Stomach (tissue), 9 donors: ENCODE results near the gene SCML1. TPM values are rescaled to one million over a fixed set of nuclear protein-coding genes. Genes with fewer than 3 reads are reported as not detected.

Experiments used
- DNase-seq, 2 donors: peaks; one replicate each; pipeline versions ENCODE4 v3.0.0 to v3.0.0-alpha.2; 2013 to 2019
- H3K27ac ChIP-seq, 5 donors: fragments of 200-600 bp in 4 of 5; sonication (generic) in 4 of 5; one replicate each; pipeline ENCODE4 v1.5.1; 2013 to 2019; ENCODE audit warnings: mild to moderate bottlenecking in 1 of 5, moderate library complexity in 1 of 5
- H3K27me3 ChIP-seq, 3 donors: fragments of 200-600 bp; sonication (generic); one replicate each; pipeline ENCODE4 v1.5.1; 2017 to 2019; ENCODE audit warnings: mixed run types in 1 of 3
- H3K36me3 ChIP-seq, 4 donors: fragments of 200-600 bp; sonication (generic); 1 replicate in 3 of 4; 2 replicates in 1 of 4; pipeline ENCODE4 v1.5.1; 2016 to 2019
- H3K4me1 ChIP-seq, 4 donors: fragments of 200-600 bp; sonication (generic); one replicate each; pipeline ENCODE4 v1.5.1; 2016 to 2019
- H3K4me3 ChIP-seq, 4 donors: fragments of 200-600 bp; sonication (generic) in 3 of 4; one replicate each; pipeline ENCODE4 v1.5.1; 2016 to 2019; ENCODE audit warnings: mild to moderate bottlenecking in 1 of 4
- H3K9me3 ChIP-seq, 4 donors: fragments of 200-600 bp; sonication (generic); one replicate each; pipeline ENCODE4 v1.5.1; 2016 to 2019
- CTCF ChIP-seq, 7 experiments: fragments of 450-650 bp in 4 of 7; fragments of 200-600 bp in 3 of 7; sonication (generic) in 3 of 7; IDR thresholded peaks; one replicate each; pipeline ENCODE4 v1.5.1; 2016 to 2019; ENCODE audit warnings: antibody characterized with exemption in 7 of 7, control low read depth in 2 of 7, mild to moderate bottlenecking in 1 of 7
- EP300 ChIP-seq: sonication (generic); formaldehyde crosslinking; IDR thresholded peaks from one replicate; pipeline ENCODE4 v1.6.1; 2017; ENCODE audit warnings: antibody characterized with exemption
- POLR2A ChIP-seq, 4 donors: fragments of 450-650 bp; IDR thresholded peaks; one replicate each; pipeline ENCODE4 v1.6.1; 2016; ENCODE audit warnings: antibody characterized with exemption in 4 of 4, control low read depth in 2 of 4, mild to moderate bottlenecking in 1 of 4, moderate library complexity in 1 of 4
- POLR2AphosphoS5 ChIP-seq, 3 donors: sonication (generic); formaldehyde crosslinking; IDR thresholded peaks; one replicate each; pipeline ENCODE4 v1.6.1; 2016; ENCODE audit warnings: antibody characterized with exemption in 3 of 3
- WGBS, 5 donors: extraction: QIAGEN DNeasy Blood & Tissue Kit in 3 of 5; methylation state at CpG; one replicate each; pipeline versions ENCODE4 v1.1.5 to v1.1.7; 2013 to 2018; 5-methylcytosine and 5-hydroxymethylcytosine counted together
- intact Hi-C: fragments of 100-400 bp; cut with DNase I; formaldehyde crosslinking; loops from one replicate; pipeline ENCODE4 v1.15.1; 2023; ENCODE audit warnings: low total_unique reads
- polyA plus RNA-seq, 3 donors: library from polyadenylated mRNA; stranded (reverse); fragments of 200-250 nt; gene quantifications; one replicate each; pipeline ENCODE4 v1.2.3, GENCODE V29; 2013
- total RNA-seq, 5 donors: library from RNA; depleted of rRNA; stranded (reverse); fragments of >200 nt; gene quantifications; one replicate each; pipeline versions ENCODE4 v1.1.0 to v1.2.3, GENCODE V29; 2014 to 2016
- donor health status: healthy with polysubstance abuse.
- donor health status: Bipolar disorder and iron deficiency.
- donor health status: healthy.

The SCML1 gene
- total and polyA plus RNA-seq, 8 donors, result 0.45 to 28.1 (median 12.3) TPM

- 1 to 48% (median 7%) methylated on average over 20 to 45 of the region's 45 CpGs for WGBS, 5 donors
- peaks cover 0 to 22% (median 8%) of the 10 kb centered on the region in 4 donors for H3K4me1 ChIP-seq
- no peak for TF ChIP-seq EP300
- no peak for TF ChIP-seq POLR2A (IDR thresholded peaks at IDR 0.05)
- TF ChIP-seq CTCF (IDR thresholded peaks at IDR 0.05), result no peak
- TF ChIP-seq POLR2AphosphoS5 (IDR thresholded peaks at IDR 0.05), result no peak
- peak; percentile 35 to 73 for DNase-seq
- H3K9me3 ChIP-seq, result peaks cover 0 to 5% (median 0%) of the 10 kb centered on the region in 4 donors
- peak overlapping the region; percentile 83 to 94 (median 91) for H3K27ac ChIP-seq
- H3K4me3 ChIP-seq, result peak overlapping the region; percentile 50 to 58 (median 53)
- intact Hi-C loops, result no loop called here
- H3K27me3 ChIP-seq, result peaks cover 0 to 4% (median 0%) of the 10 kb centered on the region in 3 donors
- no peaks in the 10 kb centered on the region for H3K36me3 ChIP-seq
Observed at GRCh38 chrX:17737986-17738713, 857 bp downstream of the SCML1 start.

GRCh38 chrX:17738737-17739535 is 1.6 kb downstream of the SCML1 start:
- H3K4me1 ChIP-seq, result peaks cover 0 to 22% (median 8%) of the 10 kb centered on the region in 4 donors
- TF ChIP-seq CTCF (IDR thresholded peaks at IDR 0.05) (no peak), EP300 (no peak), POLR2AphosphoS5 (IDR thresholded peaks at IDR 0.05) (no peak), POLR2A (IDR thresholded peaks at IDR 0.05) (no peak)
- peaks cover 0 to 5% (median 0%) of the 10 kb centered on the region in 4 donors for H3K9me3 ChIP-seq
- H3K27ac ChIP-seq, result peak overlapping the region in 4 of 5 donors; percentile 88 to 94 (median 92)
- intact Hi-C loops, result no loop called here
- H3K36me3 ChIP-seq, result no peaks in the 10 kb centered on the region
- peak overlapping the region; percentile 50 to 58 (median 53) for H3K4me3 ChIP-seq
- peaks cover 0 to 4% (median 0%) of the 10 kb centered on the region in 3 donors for H3K27me3 ChIP-seq
- WGBS, 5 donors, result 16 to 41% (median 26%) methylated on average over 6 of the region's 6 CpGs
- no peak for DNase-seq

GRCh38 chrX:17740137-17741122 is 3.1 kb downstream of the SCML1 start:
- no peak for TF ChIP-seq EP300
- no peak for TF ChIP-seq CTCF (IDR thresholded peaks at IDR 0.05)
- no peak for TF ChIP-seq POLR2A (IDR thresholded peaks at IDR 0.05)
- TF ChIP-seq POLR2AphosphoS5 (IDR thresholded peaks at IDR 0.05), result no peak
- no peak overlapping the region for H3K27ac ChIP-seq
- H3K4me3 ChIP-seq, result no peak overlapping the region
- peaks cover 0 to 4% (median 0%) of the 10 kb centered on the region in 3 donors for H3K27me3 ChIP-seq
- no peak for DNase-seq
- H3K36me3 ChIP-seq, result no peaks in the 10 kb centered on the region
- 61 to 80% (median 67%) methylated on average over 11 of the region's 11 CpGs for WGBS, 5 donors
- intact Hi-C loops, result no loop called here
- peaks cover 0 to 5% (median 0%) of the 10 kb centered on the region in 4 donors for H3K9me3 ChIP-seq
- peaks cover 0 to 21% (median 11%) of the 10 kb centered on the region in 4 donors for H3K4me1 ChIP-seq
